KBM-7 (cell line): ENCODE data around the gene FNDC1.

ENCODE experiments used
- DNase-seq: peaks from one replicate; pipeline ENCODE4 v3.0.0-alpha.2; 2015
- in situ Hi-C: fragments of 300-500 bp; cut with MboI; formaldehyde crosslinking; loops from 2 replicates; pipeline ENCODE4 v1.14.3; 2020; ENCODE audit warnings: low sequenced_read_pairs, low pct_unique_long_range_greater_than_20kb, mixed read lengths

The FNDC1 gene

GRCh38 chr6:159152782-159153181 lies 16.4 kb upstream of the FNDC1 start:
- no peak for DNase-seq
- in situ Hi-C loops: no loop called here

GRCh38 chr6:159155679-159156078 lies 13.5 kb upstream of the FNDC1 start:
- DNase-seq: no peak
- in situ Hi-C loops: no loop called here

- in situ Hi-C loops: no loop called here
- DNase-seq: no peak
Measured at GRCh38 chr6:159156089-159156488, 13.1 kb upstream of the FNDC1 start.

DNA sequence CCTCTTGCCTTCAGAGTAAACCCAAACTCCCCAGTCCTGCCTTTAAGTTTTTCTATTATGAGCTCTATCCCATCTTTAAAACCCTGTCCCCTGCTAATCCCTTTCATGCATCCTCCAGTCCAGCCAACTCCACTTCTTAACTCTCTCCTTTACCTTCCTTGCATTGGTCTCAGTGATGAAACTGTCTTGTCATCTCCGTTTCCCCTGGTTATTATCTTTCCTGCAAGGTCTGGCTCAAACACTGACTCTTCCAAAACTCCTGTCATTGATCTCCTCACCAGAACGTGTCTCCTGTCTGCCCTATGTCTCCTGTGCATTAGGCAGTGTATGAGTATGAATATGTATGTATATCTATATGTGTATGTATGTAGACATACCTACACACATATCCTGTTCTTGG lies 11.8 kb upstream of the FNDC1 start:
- in situ Hi-C loops: no loop called here
- DNase-seq: no peak

- in situ Hi-C loops: no loop called here
- no peak for DNase-seq
Measured at GRCh38 chr6:159161839-159162238, 7.4 kb upstream of the FNDC1 start.

- in situ Hi-C loops: no loop called here
- no peak for DNase-seq
Measured at GRCh38 chr6:159163901-159164370, 5.3 kb upstream of the FNDC1 start.

DNA sequence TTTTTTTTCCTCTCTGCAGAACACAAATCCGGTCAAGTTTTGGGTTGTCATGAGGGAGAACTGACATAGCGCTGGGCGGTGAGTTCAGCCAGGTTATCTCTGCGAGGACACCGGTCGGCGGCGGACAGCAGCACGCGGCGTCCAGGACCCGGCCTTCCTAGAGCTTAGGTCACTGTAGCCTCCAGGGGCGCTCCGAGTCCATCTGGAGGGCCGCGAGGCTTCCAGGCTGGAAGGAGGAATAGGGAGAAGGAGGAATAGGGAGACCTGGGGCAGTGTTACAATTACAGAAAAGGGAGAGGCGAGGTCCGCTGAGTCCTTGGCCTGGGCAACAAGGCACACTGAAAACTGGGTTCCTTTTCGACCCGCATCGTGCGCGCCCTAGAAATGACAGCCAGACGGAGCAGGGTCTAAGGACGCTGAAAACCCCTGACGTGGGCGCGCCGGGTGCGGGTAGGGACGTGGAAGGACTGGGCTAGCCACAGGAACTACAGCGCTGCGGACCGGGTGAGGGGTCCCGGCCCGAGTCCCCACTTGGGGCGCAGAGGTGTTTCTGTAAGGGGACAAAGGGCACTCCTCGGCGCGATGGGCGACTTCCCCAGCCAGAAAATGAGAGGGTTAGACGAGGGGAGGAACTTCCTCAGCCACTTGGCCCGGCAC lies 536 bp upstream of the FNDC1 start:
- DNase-seq: no peak
- in situ Hi-C loops: no loop called here

GRCh38 chr6:159169557-159170332 lies 545 bp downstream of the FNDC1 start:
- in situ Hi-C loops: no loop called here
- DNase-seq: peak; percentile 39

DNA sequence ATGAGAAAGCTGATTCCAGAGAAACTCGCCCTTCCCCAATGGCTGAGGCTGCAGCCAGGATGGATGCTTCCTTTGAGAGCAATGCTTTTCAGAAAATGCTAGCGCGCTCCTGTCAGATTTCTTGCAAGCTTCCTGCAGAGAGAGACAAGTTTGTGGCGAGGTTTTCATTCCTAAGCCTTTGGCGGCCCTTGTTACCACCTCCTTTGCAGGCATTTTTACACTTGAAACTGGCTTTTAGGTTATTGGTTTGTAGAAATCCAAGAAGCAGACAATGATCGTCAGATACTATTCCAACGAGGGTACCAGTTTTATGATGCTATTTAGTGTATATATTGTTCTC lies 1.1 kb downstream of the FNDC1 start:
- in situ Hi-C loops: no loop called here

DNA sequence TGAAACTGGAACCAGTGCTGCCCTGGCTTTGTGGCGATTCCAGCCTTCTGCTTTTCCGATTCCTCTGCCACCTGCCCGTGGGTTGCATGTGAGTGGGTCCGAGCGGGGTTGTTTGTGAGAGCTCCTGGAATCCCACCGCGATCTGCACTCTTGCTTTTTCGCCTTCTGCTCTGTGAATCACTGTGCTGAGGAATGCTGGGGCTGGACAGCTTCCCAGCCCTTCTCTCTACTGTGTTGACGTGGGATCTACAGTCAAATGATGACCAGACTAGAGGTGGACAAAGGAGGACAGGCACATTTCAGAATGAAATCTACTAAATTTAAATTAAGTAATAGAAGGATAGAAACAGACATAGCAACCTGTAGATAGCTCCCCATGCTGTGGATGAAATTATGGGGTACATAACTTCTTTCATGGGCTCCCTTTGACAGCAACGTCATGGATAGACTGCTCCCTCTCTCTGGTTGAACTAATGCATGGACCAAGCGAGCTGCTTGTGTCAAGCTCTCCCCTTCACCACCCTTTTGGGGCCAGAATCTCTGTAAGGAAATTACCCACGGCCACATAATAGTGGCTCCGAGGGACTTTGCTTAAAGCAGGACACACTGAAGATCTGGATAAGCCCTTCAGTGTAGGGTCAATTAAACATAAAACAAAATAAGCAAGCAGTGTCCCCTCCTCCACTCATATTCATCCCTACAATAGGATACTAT lies 2.0 kb downstream of the FNDC1 start:
- in situ Hi-C loops: no loop called here
- no peak for DNase-seq

More for the DNA sequence above, 1.1 kb downstream of the FNDC1 start:
- no peak for DNase-seq

GRCh38 chr6:159172091-159172491 lies 2.9 kb downstream of the FNDC1 start:
- DNase-seq: no peak
- in situ Hi-C loops: no loop called here

GRCh38 chr6:159174263-159174969 lies 5.2 kb downstream of the FNDC1 start:
- in situ Hi-C loops: no loop called here
- DNase-seq: peak; percentile 77

DNA sequence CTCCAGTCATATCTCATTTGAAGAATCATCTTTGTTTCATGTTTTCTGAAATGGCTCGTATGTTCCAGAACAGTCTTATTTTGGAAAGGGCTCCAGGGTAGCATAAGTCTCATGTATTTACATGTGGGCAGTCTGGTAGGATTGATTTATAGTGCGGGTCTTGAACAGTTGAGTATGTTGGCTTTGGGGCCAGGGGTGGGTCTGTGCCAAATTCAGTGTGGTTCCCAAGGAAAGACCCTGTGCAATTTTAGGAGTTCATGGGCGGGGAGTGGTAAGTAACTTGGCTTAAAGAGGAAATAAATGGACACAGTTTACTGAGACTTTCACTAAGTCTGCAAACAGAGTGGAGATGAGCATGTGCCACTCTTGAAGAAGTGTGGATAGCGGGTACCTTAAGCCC lies 7.7 kb downstream of the FNDC1 start:
- DNase-seq: no peak
- in situ Hi-C loops: loop anchor here (25.0 kb wide), 1 partner anchor 460 kb away; no protein-coding TSS in a partner anchor

- DNase-seq: no peak
- in situ Hi-C loops: loop anchor here (25.0 kb wide), 1 partner anchor 458 kb away; no protein-coding TSS in a partner anchor
Measured at GRCh38 chr6:159178847-159179246, 9.6 kb downstream of the FNDC1 start.

GRCh38 chr6:159180001-159180400 lies 10.8 kb downstream of the FNDC1 start:
- in situ Hi-C loops: loop anchor here (25.0 kb wide), 1 partner anchor 457 kb away; no protein-coding TSS in a partner anchor
- DNase-seq: no peak

DNA sequence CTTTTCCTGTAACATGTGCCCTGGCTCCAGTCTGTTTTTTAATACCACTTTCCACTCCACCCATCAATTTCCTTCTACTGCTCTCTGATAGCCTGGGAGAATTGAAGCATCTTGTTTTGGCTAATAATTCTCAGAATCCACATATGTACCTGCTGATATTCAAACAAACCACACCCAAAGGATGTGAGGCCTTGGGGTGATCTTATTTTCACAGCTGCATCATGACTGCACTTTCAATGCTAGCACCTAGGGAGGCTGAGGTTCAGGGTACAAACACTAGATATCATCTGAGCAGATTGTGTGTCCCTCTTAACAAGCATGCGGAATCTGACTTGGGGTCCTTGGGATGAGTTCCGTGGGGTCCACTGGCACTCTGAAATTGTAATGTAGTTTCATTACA lies 12.7 kb downstream of the FNDC1 start:
- no peak for DNase-seq
- in situ Hi-C loops: loop anchor here (25.0 kb wide), 1 partner anchor 455 kb away; no protein-coding TSS in a partner anchor

- DNase-seq: no peak
- in situ Hi-C loops: loop anchor here (25.0 kb wide), 1 partner anchor 453 kb away; no protein-coding TSS in a partner anchor
Measured at GRCh38 chr6:159184559-159184958, 15.4 kb downstream of the FNDC1 start.

DNA sequence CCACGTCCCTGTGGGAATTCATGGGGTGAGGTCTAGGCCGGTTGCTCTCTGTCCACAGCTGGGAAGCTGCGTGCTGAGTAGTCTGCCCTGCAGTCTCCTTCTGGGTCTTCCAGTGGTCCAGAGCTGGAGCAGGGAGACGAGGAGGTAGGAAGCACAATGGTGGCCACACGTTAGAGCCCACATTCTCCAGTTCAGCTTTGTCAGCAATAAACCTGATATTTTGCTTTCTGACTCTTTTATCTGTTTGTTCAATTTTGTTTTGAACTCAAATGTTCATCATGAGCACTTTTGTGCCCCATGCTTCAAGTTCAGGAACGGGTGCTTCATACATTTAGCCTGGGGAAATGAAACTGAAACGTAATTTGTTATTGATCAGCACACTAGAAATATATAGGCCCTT lies 21.3 kb downstream of the FNDC1 start:
- DNase-seq: no peak
- in situ Hi-C loops: loop anchor here (25.0 kb wide), 1 partner anchor 447 kb away; no protein-coding TSS in a partner anchor

GRCh38 chr6:159193923-159194322 lies 24.7 kb downstream of the FNDC1 start:
- in situ Hi-C loops: loop anchor here (25.0 kb wide), 1 partner anchor 443 kb away; no protein-coding TSS in a partner anchor
- peak; percentile 31 for DNase-seq
